Erythroblast (primary cell): Measurements from ENCODE around the gene PMEL.
A peak's percentile ranks its signal among the peaks of the same experiment; 100 is the strongest.

Source experiments
- GATA1 ChIP-seq: IDR thresholded peaks from 2 replicates; pipeline ENCODE4 v1.6.1; 2011; ENCODE audit warnings: low read depth, mild to moderate bottlenecking, control low read depth, low read length, moderate library complexity
- POLR2A ChIP-seq: IDR thresholded peaks from 2 replicates; pipeline ENCODE4 v1.6.1; 2011; ENCODE audit warnings: mild to moderate bottlenecking, low read length

GRCh38 chr12:55973599-55974307 is 7.9 kb upstream of the PMEL start, which contains the start of gene RAB5B:
- TF ChIP-seq POLR2A (peak; percentile 93), GATA1 (no peak)
